SK-N-MC (cell line): Measurements from ENCODE around the gene GABPB1.

ENCODE experiments used
- EZH2 ChIP-seq: fragments of 200-600 bp; sonication (generic); IDR thresholded peaks from one replicate; pipeline ENCODE4 v1.6.1; 2017; ENCODE audit warnings: antibody characterized with exemption
- POLR2AphosphoS5 ChIP-seq: IDR thresholded peaks from 2 replicates; pipeline ENCODE4 v1.6.1; 2012; ENCODE audit warnings: mild to moderate bottlenecking, low read depth, low read length, borderline replicate concordance

DNA sequence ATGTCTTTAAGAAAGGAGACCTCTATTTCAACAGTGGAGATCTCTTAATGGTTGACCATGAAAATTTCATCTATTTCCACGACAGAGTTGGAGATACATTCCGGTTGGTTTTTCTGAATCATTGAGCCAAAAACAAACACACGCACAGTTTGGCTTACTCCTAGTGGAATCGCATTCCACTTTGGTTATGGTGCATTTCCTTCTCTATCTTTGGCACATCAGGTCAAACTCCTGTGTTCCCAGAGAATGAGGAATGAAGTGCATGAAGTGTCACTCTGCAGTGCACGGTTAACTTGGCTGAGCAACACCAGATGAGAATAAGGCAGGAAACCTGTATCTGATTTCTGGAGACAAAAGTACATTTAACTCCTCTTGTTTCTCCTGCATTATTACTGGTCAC lies 127.9 kb downstream of the GABPB1 start:
- TF ChIP-seq EZH2 (no peak), POLR2AphosphoS5 (no peak)
